OCI-LY7 (cell line): ENCODE results near the gene KLHL17. TPM values are rescaled to one million over a fixed set of nuclear protein-coding genes. Genes with fewer than 3 reads are reported as not detected.

ENCODE experiments used
- BruUV-seq: library from RNA; stranded (reverse); fragments of 400-500 nt; replicated peaks from 2 replicates; lab custom pipeline; 2021; lab: Mats Ljungman, UMichigan
- CTCF ChIA-PET: fragments of 300-600 bp; sonication (Branson Sonifier 250); formaldehyde crosslinking; loops from one replicate; lab custom pipeline; 2022; ENCODE audit warnings: antibody characterized with exemption; ENCODE audit not compliant: unreplicated experiment; lab: Charles Lee
- POLR2A ChIA-PET: fragments of 300-600 bp; sonication (Branson Sonifier 250); formaldehyde crosslinking; loops from one replicate; lab custom pipeline; 2022; ENCODE audit warnings: antibody characterized with exemption; lab: Charles Lee
- DNase-seq: peaks from one replicate; pipeline ENCODE4 v3.0.0-alpha.2; 2015; ENCODE audit warnings: low spot score
- H2AFZ ChIP-seq: fragments of 200-600 bp; sonication (generic), shearing (Covaris generic); 2 replicates; pipeline ENCODE4 v1.6.1; 2014; ENCODE audit warnings: mild to moderate bottlenecking, antibody characterized with exemption, low read length, moderate library complexity
- H3K27ac ChIP-seq: fragments of 200-600 bp; sonication (generic); 2 replicates; pipeline ENCODE4 v1.5.1; 2014; ENCODE audit warnings: mixed run types, low read depth, mild to moderate bottlenecking, moderate library complexity, low read length, inconsistent platforms; ENCODE audit not compliant: poor library complexity, severe bottlenecking
- H3K36me3 ChIP-seq: fragments of 200-600 bp; sonication (generic); 2 replicates; pipeline ENCODE4 v1.6.1; 2014; ENCODE audit warnings: mild to moderate bottlenecking, antibody characterized with exemption, low read length, moderate library complexity, mixed read lengths; ENCODE audit not compliant: insufficient read depth
- H3K4me1 ChIP-seq: fragments of 200-600 bp; sonication (generic); 2 replicates; pipeline ENCODE4 v1.5.1; 2014; ENCODE audit warnings: mild to moderate bottlenecking, low read length; ENCODE audit not compliant: insufficient read depth, poor library complexity, severe bottlenecking
- H3K4me2 ChIP-seq: fragments of 200-600 bp; sonication (generic); 2 replicates; pipeline ENCODE4 v1.6.1; 2014; ENCODE audit warnings: mild to moderate bottlenecking, low read length
- H3K4me3 ChIP-seq: fragments of 200-600 bp; sonication (generic); 2 replicates; pipeline ENCODE4 v1.5.1; 2014; ENCODE audit warnings: mild to moderate bottlenecking, low read depth, low read length; ENCODE audit not compliant: poor library complexity, severe bottlenecking
- H3K79me2 ChIP-seq: fragments of 200-600 bp; sonication (generic); 2 replicates; pipeline ENCODE4 v1.6.1; 2016; ENCODE audit warnings: low read depth, mild to moderate bottlenecking, low read length, moderate library complexity, mixed read lengths; ENCODE audit not compliant: insufficient read depth
- H3K9me2 ChIP-seq: fragments of 200-600 bp; sonication (generic); 2 replicates; pipeline ENCODE4 v1.6.1; 2016; ENCODE audit warnings: mild to moderate bottlenecking, low read length, mixed read lengths; ENCODE audit not compliant: insufficient read depth
- H3K9me3 ChIP-seq: fragments of 200-600 bp; sonication (generic); 2 replicates; pipeline ENCODE4 v1.6.1; 2014; ENCODE audit warnings: mild to moderate bottlenecking, mixed run types, low read length, mixed read lengths
- H4K20me1 ChIP-seq: fragments of 200-600 bp; sonication (generic); 2 replicates; pipeline ENCODE4 v1.6.1; 2014; ENCODE audit warnings: mild to moderate bottlenecking, antibody characterized with exemption, low read length, moderate library complexity, mixed read lengths; ENCODE audit not compliant: insufficient read depth
- CTCF ChIP-seq: fragments of 200-600 bp; sonication (generic); conservative IDR thresholded peaks from 2 replicates; pipeline ENCODE4 v1.5.1; 2014; ENCODE audit warnings: mild to moderate bottlenecking, antibody characterized with exemption, low read length, moderate library complexity, mixed read lengths
- EZH2phosphoT487 ChIP-seq: fragments of 200-600 bp; sonication (generic); IDR thresholded peaks from 2 replicates; pipeline ENCODE4 v1.6.1; 2018; ENCODE audit warnings: low read depth, borderline replicate concordance, mild to moderate bottlenecking, mixed run types, antibody characterized with exemption, low read length, moderate library complexity, mixed read lengths
- intact Hi-C: fragments of 100-400 bp; cut with micrococcal nuclease; formaldehyde crosslinking; loops from one replicate; pipeline ENCODE4 v1.10.0; 2022; ENCODE audit not compliant: unreplicated experiment
- total RNA-seq, 2 experiments: library from RNA; depleted of rRNA in 1 of 2; stranded (reverse); fragments of >200 nt in 1 of 2; shearing (Covaris generic) in 1 of 2; gene quantifications; 2 replicates each; pipeline ENCODE4 v1.2.3, GENCODE V29; 2014 to 2022

KLHL17 gene
- total RNA-seq, 2 experiments from 2014 or later: 21.7 to 23.3 TPM

DNA sequence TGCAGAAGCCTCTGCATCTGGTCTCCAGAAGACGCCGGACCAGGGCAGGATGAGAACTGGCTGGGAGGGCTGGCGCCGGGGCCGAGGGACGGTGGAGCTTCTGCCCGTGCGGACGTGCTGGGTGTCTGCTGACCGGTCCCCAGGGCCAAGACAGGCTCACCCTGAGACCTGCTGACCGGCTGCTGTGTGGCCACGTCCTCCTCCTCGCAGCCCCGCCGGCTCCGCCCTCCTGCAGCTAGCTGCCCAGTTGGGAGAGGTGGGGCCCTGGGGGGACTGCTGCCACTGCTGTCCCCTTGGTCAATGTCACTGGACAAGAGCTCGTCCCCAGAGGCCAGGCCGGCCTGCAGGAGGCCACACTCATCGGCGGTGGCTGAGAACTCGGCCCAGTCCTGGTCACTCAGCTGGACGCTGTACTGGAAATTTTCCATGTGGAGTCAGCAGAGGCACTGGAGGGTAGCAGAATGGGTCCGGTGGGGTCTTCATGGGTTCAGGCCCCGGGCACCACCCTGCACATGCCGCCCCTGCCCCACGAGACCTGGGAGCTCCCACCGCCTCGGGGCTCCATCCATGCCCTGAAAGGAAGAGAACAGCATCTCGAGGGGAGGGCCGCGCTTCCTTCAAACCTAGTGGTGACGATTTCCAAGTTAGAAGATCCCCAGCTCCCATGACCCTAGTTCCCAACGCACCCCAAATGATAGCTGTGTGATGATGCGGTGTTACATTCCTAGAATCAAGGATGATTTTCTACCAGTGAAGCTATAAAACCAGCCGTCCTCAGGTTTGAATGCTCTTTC is 20.4 kb downstream of the KLHL17 start:
- BruUV-seq: no TSS peak
- POLR2A ChIA-PET: no interaction called here
- TF ChIP-seq EZH2phosphoT487: no peak
- TF ChIP-seq CTCF: no peak

DNA sequence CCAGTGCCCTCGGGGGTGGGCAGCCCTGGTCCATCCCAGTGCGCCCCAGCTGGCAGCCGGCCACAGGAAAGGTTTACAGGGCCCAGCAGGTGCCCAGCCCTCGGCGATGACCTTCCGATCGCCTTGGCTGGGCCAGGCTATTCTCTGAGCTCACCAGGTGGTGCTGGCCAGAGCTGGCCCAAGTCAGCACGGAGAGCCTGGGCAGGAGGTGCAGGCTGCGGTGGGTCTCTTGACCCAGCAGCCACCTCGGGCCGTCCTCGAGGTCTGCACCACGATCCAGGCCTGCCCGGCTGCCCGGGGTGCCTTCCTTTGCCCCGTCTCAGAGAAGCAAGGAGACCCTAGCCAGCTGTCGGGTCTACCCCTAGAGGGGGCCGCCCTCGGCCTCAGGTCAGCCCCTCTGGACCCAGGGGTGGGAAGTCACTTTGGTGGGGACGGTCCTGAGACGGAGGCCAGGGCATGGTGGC is 21.1 kb downstream of the KLHL17 start:
- Histone ChIP-seq H3K36me3 (no peaks in the 10 kb centered on the region), H3K27ac (no peak overlapping the region), H4K20me1 (no peaks in the 10 kb centered on the region), H3K79me2 (no peaks in the 10 kb centered on the region), H3K4me1 (no peaks in the 10 kb centered on the region), H3K9me2 (no peaks in the 10 kb centered on the region), H3K4me3 (no peak overlapping the region), H3K9me3 (no peaks in the 10 kb centered on the region), H3K4me2 (no peak overlapping the region), H2AFZ (no peak overlapping the region)
- POLR2A ChIA-PET: no interaction called here
- TF ChIP-seq CTCF: no peak
- TF ChIP-seq EZH2phosphoT487: no peak
- CTCF ChIA-PET: no interaction called here
- DNase-seq: no peak
- intact Hi-C loops: loop anchor here (10.0 kb wide), 1 partner anchor 53 kb away; no protein-coding TSS in a partner anchor
- BruUV-seq: no TSS peak

More for the DNA sequence above, 20.4 kb downstream of the KLHL17 start:
- Histone ChIP-seq H3K9me2 (no peaks in the 10 kb centered on the region), H3K4me3 (no peak overlapping the region), H3K9me3 (no peaks in the 10 kb centered on the region), H3K79me2 (no peaks in the 10 kb centered on the region), H3K4me2 (no peak overlapping the region), H2AFZ (no peak overlapping the region), H3K27ac (no peak overlapping the region), H4K20me1 (no peaks in the 10 kb centered on the region), H3K36me3 (no peaks in the 10 kb centered on the region), H3K4me1 (no peaks in the 10 kb centered on the region)
- DNase-seq: no peak
- intact Hi-C loops: loop anchor here (10.0 kb wide), 1 partner anchor 54 kb away; no protein-coding TSS in a partner anchor
- CTCF ChIA-PET: no interaction called here

GRCh38 chr1:981955-982558 is 21.7 kb downstream of the KLHL17 start, which contains the start of gene PERM1:
TSS of gene PERM1 (minus strand) at chr1:982093. CDS start at chr1:981029, 1,064 bp downstream.
- no peaks in the 10 kb centered on the region for H4K20me1 ChIP-seq
- no peaks in the 10 kb centered on the region for H3K9me3 ChIP-seq
- TF ChIP-seq EZH2phosphoT487 (no peak), CTCF (no peak)
- no peaks in the 10 kb centered on the region for H3K36me3 ChIP-seq
- intact Hi-C loops: loop anchor here (10.0 kb wide), 1 partner anchor 53 kb away; no protein-coding TSS in a partner anchor
- H3K4me3 ChIP-seq: no peak within 1 kb of the TSS
- CTCF ChIA-PET: no interaction called here
- no peaks in the 10 kb centered on the region for H3K79me2 ChIP-seq
- DNase-seq: no peak
- H2AFZ ChIP-seq: no peak within 1 kb of the TSS
- no peak within 1 kb of the TSS for H3K27ac ChIP-seq
- H3K9me2 ChIP-seq: no peaks in the 10 kb centered on the region
- H3K4me2 ChIP-seq: no peak within 1 kb of the TSS
- no peaks in the 10 kb centered on the region for H3K4me1 ChIP-seq
- BruUV-seq: no TSS peak
- POLR2A ChIA-PET: no interaction called here
